Type B pancreatic cell (in vitro differentiated cells): ENCODE data around the gene LMX1B. TPM values are rescaled to one million over a fixed set of nuclear protein-coding genes. Genes with fewer than 3 reads are reported as not detected.

Experiments
- DNase-seq: peaks from one replicate; pipeline ENCODE4 v3.0.0; 2021; ENCODE audit warnings: mixed read lengths; ENCODE audit not compliant: unreplicated experiment; ENCODE audit errors: extremely low spot score
- H3K27ac Mint-ChIP-seq: 2 replicates; pipeline ENCODE4 v1.8.0; 2021; ENCODE audit warnings: mild to moderate bottlenecking, mixed read lengths
- H3K27me3 Mint-ChIP-seq: 2 replicates; pipeline ENCODE4 v1.8.0; 2021; ENCODE audit warnings: mixed read lengths
- H3K36me3 Mint-ChIP-seq: 2 replicates; pipeline ENCODE4 v1.8.0; 2021; ENCODE audit warnings: mixed read lengths
- H3K4me1 Mint-ChIP-seq: one replicate; pipeline ENCODE4 v1.8.0; 2021; ENCODE audit warnings: mixed read lengths; ENCODE audit not compliant: unreplicated experiment
- H3K4me3 Mint-ChIP-seq: 2 replicates; pipeline ENCODE4 v1.8.0; 2021; ENCODE audit warnings: mild to moderate bottlenecking, mixed read lengths
- H3K9me3 Mint-ChIP-seq: 2 replicates; pipeline ENCODE4 v1.8.0; 2021; ENCODE audit warnings: mixed read lengths
- total RNA-seq: library from RNA; stranded (reverse); gene quantifications from 2 replicates; pipeline ENCODE4 v1.2.1, GENCODE V29; 2021; ENCODE audit warnings: low replicate concordance
- TF ChIP-seq, protein P1 (sequence below): fragments of 200-600 bp; sonication (generic); conservative IDR thresholded peaks from 2 replicates; pipeline ENCODE4 v1.5.0; 2021; ENCODE audit warnings: antibody characterized with exemption, mild to moderate bottlenecking

LMX1B gene
- total RNA-seq, 1 donor from 2014 or later = 13.6 TPM

DNA sequence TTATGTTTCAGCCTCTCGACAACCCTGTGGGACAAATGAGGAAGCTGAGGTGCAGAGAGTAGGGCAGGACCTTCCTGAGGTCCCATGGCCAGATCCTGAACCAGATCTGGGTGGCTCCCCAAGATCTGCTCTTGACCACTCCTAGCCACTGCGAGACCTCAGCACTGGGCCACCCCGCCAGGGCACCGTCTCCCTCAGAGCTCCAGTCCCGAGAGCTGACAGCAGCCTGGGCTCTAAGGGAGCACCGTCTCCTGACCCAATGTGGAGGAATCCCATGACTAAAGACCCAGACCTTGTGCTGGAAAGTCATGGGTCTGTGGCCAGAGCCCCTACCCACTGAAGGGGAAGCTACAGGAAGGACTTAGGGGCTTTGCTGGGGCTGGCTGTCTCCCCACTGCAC is 4.5 kb upstream of the LMX1B start:
- Mint-ChIP-seq H3K36me3 (no peaks in the 10 kb centered on the region), H3K4me1 (peaks cover 26% of the 10 kb centered on the region), H3K27ac (no peak overlapping the region), H3K4me3 (no peak overlapping the region), H3K27me3 (peaks cover 54% of the 10 kb centered on the region), H3K9me3 (no peaks in the 10 kb centered on the region)
- TF ChIP-seq, protein P1, sequence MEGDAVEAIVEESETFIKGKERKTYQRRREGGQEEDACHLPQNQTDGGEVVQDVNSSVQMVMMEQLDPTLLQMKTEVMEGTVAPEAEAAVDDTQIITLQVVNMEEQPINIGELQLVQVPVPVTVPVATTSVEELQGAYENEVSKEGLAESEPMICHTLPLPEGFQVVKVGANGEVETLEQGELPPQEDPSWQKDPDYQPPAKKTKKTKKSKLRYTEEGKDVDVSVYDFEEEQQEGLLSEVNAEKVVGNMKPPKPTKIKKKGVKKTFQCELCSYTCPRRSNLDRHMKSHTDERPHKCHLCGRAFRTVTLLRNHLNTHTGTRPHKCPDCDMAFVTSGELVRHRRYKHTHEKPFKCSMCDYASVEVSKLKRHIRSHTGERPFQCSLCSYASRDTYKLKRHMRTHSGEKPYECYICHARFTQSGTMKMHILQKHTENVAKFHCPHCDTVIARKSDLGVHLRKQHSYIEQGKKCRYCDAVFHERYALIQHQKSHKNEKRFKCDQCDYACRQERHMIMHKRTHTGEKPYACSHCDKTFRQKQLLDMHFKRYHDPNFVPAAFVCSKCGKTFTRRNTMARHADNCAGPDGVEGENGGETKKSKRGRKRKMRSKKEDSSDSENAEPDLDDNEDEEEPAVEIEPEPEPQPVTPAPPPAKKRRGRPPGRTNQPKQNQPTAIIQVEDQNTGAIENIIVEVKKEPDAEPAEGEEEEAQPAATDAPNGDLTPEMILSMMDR = no peak
- no peak for DNase-seq

DNA sequence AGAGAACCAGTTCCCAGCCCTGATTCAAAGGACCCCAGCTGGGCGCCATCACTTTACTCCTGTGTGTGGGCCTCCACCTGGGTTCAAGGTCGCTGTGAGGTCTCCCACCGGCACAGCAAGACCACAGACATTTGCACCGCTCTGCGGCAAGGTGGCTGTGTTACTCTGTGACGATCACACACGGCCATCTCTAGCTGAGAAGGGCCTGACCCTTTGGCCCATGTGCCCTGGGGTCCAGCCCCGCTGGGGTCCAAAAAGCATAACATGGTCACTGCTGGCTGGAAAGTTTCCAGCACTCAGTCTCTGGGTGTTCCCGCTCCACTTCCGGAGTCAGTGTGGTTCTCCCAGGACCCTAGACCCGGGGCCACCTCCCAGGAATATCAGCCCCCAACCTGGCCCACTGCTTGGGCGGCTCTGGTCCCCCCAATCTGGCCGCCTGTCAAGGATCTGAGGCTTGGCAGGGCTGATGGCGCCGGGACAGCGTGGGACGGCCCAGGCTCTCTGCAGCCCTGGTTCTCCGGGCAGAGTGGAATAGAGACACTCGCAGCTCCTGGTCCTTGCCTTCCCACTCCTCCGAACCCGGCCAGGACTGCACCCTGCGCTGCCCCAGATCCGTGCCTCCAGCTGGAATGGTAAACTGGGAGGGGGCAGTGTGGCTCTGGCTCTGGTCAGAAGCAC is 3.9 kb upstream of the LMX1B start:
- DNase-seq = no peak
- no peaks in the 10 kb centered on the region for H3K36me3 Mint-ChIP-seq
- no peak overlapping the region for H3K4me3 Mint-ChIP-seq
- H3K4me1 Mint-ChIP-seq = peaks cover 23% of the 10 kb centered on the region
- TF ChIP-seq, protein P1 = no peak
- no peak overlapping the region for H3K27ac Mint-ChIP-seq
- peaks cover 60% of the 10 kb centered on the region for H3K27me3 Mint-ChIP-seq
- no peaks in the 10 kb centered on the region for H3K9me3 Mint-ChIP-seq

DNA sequence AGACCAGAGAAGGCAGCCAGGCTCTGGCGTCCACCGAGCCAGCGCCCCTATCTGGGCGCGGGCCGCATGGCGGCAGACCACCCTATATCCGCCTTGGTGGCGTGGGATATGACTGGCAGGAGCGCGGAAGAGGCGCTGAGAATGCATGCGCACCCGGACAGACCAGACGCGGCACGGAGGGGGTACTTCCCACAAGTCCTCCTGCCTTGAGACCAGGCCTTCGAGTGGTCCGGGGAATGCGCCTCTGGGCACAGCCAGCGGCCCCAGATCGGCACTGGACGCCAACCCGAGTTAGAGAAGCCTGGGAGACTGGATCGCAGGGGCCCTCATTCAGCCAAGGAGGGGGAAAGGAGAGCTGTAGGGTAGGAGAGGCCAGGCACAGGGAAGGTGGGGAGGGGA is 2.5 kb upstream of the LMX1B start:
- H3K27ac Mint-ChIP-seq = peak overlapping the region; percentile 76
- H3K4me3 Mint-ChIP-seq = peak overlapping the region; percentile 85
- no peaks in the 10 kb centered on the region for H3K9me3 Mint-ChIP-seq
- H3K36me3 Mint-ChIP-seq = no peaks in the 10 kb centered on the region
- DNase-seq = no peak
- H3K4me1 Mint-ChIP-seq = peaks cover 19% of the 10 kb centered on the region
- TF ChIP-seq, protein P1 = no peak
- H3K27me3 Mint-ChIP-seq = peaks cover 71% of the 10 kb centered on the region

DNA sequence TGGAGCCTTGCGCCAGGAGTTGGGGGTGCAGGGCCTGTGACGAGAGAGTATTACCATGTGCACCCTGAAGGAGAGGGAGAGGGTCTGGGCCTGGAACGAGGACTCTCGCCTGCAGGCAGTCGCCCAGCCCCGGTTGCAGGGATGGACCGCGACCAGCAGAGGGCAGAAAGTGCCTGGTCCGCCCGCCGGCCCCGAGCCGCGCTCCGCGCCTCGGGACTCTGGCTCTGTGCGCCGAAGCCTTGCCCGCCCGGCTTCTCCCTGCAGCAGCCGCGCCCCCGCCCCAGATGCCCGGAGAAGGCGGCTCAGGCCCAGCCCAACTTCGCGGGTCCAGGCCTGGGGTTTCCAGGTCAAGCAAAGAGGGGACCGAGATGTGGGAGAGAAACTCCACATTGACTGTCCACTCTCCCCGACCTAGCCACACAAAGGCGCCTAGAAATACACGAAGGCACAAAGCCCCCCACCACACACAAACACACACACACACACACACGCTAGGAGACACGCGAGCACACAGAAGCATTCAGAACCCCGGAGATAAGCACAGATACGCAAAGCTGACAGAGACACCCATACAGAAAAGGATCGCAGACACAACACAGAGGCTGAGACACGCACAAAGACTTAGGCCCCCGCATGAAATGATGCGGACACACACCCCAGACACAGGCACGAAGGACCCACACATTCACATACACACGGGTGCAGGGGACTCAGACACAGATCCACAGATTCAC is 2.0 kb upstream of the LMX1B start:
- Mint-ChIP-seq H3K4me1 (peaks cover 16% of the 10 kb centered on the region), H3K4me3 (peak overlapping the region; percentile 85), H3K36me3 (peaks cover 1% of the 10 kb centered on the region), H3K27ac (peak overlapping the region; percentile 72), H3K27me3 (peaks cover 76% of the 10 kb centered on the region), H3K9me3 (no peaks in the 10 kb centered on the region)
- TF ChIP-seq, protein P1 = peak; percentile 92
- DNase-seq = peak; percentile 89

DNA sequence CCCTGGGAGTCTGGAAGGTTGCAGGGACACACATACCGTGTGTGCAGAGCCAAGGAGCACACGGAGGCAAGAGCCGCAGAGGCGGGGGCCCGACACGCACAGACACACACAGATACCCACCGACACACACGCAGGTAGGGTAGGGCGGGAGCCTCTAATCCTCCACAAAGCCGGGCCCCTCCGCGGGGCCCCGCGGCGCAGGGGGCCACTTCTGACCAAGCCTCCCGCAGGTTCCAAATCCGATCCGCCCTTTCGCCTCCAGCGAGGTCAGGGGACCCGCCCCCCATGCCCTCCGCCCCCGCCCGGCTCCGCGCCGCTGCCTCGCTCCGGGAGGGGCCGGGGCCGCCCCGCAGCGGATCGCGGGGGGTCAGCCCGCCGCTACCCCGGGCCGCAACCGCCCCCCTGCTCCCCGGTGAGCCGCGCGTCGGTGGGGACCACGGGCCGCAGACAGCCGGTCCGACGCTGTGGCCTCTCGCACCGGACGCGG is 1.4 kb upstream of the LMX1B start:
- peak overlapping the region; percentile 88 for H3K4me3 Mint-ChIP-seq
- TF ChIP-seq, protein P1 = no peak
- peaks cover 76% of the 10 kb centered on the region for H3K27me3 Mint-ChIP-seq
- DNase-seq = no peak
- H3K9me3 Mint-ChIP-seq = no peaks in the 10 kb centered on the region
- H3K4me1 Mint-ChIP-seq = peaks cover 17% of the 10 kb centered on the region
- peaks cover 4% of the 10 kb centered on the region for H3K36me3 Mint-ChIP-seq
- H3K27ac Mint-ChIP-seq = peak overlapping the region; percentile 72
